GM23338 (cell line): ENCODE data around the gene PTH1R. TPM values are rescaled to one million over a fixed set of nuclear protein-coding genes. Genes with fewer than 3 reads are reported as not detected.

Source experiments
- ATAC-seq: fragments of 200-7000 bp; cut with Tn5 transposase; 3 replicates; pipeline ENCODE4 v1.9.1; 2020
- DNase-seq: peaks from one replicate; pipeline ENCODE4 v3.0.0-alpha.2; 2015; ENCODE audit warnings: low spot score
- H2AFZ ChIP-seq: fragments of 200-600 bp; sonication (generic); 2 replicates; pipeline ENCODE4 v1.8.0; 2016; ENCODE audit warnings: antibody characterized with exemption, mild to moderate bottlenecking, moderate library complexity
- H3F3A ChIP-seq: fragments of 200-600 bp; sonication (generic); replicated peaks from 2 replicates; pipeline ENCODE4 v1.8.0; 2017; ENCODE audit warnings: antibody characterized with exemption, mixed run types, low read depth
- H3K27ac ChIP-seq: fragments of 200-600 bp; sonication (generic); 2 replicates; pipeline ENCODE4 v1.6.1; 2016; ENCODE audit warnings: low read depth
- H3K27me3 ChIP-seq: fragments of 200-600 bp; sonication (generic); 2 replicates; pipeline ENCODE4 v1.8.0; 2016; ENCODE audit warnings: mild to moderate bottlenecking, mixed run types, moderate library complexity; ENCODE audit not compliant: insufficient read depth
- H3K36me3 ChIP-seq: fragments of 200-600 bp; sonication (generic); 2 replicates; pipeline ENCODE4 v1.8.0; 2016; ENCODE audit warnings: mild to moderate bottlenecking; ENCODE audit not compliant: insufficient read depth
- H3K4me1 ChIP-seq: fragments of 200-600 bp; sonication (generic); 2 replicates; pipeline ENCODE4 v1.8.0; 2016; ENCODE audit warnings: mild to moderate bottlenecking, moderate library complexity; ENCODE audit not compliant: insufficient read depth
- H3K4me2 ChIP-seq: fragments of 200-600 bp; sonication (generic); 2 replicates; pipeline ENCODE4 v1.7.1; 2017; ENCODE audit warnings: mixed run types
- H3K4me3 ChIP-seq: fragments of 200-600 bp; sonication (generic); 2 replicates; pipeline ENCODE4 v1.6.1; 2016; ENCODE audit warnings: mixed run types
- H3K79me2 ChIP-seq: fragments of 200-600 bp; sonication (generic); replicated peaks from 2 replicates; pipeline ENCODE4 v1.8.0; 2017; ENCODE audit warnings: mild to moderate bottlenecking; ENCODE audit not compliant: insufficient read depth
- H3K9me2 ChIP-seq: fragments of 200-600 bp; sonication (generic); 2 replicates; pipeline ENCODE4 v1.8.0; 2017; ENCODE audit not compliant: insufficient read depth
- H4K20me1 ChIP-seq: fragments of 200-600 bp; sonication (generic); replicated peaks from 2 replicates; pipeline ENCODE4 v1.8.0; 2017; ENCODE audit warnings: mild to moderate bottlenecking; ENCODE audit not compliant: insufficient read depth
- H3K27ac Mint-ChIP-seq: 2 replicates; pipeline ENCODE4 v1.8.0; 2020; ENCODE audit warnings: inconsistent platforms, mild to moderate bottlenecking, moderate library complexity, mixed read lengths
- H3K27me3 Mint-ChIP-seq: 3 replicates; pipeline ENCODE4 v1.8.0; 2022; ENCODE audit warnings: low read depth, mild to moderate bottlenecking, moderate library complexity, mixed read lengths, inconsistent platforms; ENCODE audit not compliant: insufficient read depth, poor library complexity
- H3K36me3 Mint-ChIP-seq: 3 replicates; pipeline ENCODE4 v1.8.0; 2021; ENCODE audit warnings: low read depth, mild to moderate bottlenecking, inconsistent platforms, moderate library complexity, mixed read lengths
- H3K4me1 Mint-ChIP-seq: 3 replicates; pipeline ENCODE4 v1.8.0; 2020; ENCODE audit warnings: mild to moderate bottlenecking, inconsistent platforms, mixed read lengths
- H3K4me3 Mint-ChIP-seq: 3 replicates; pipeline ENCODE4 v1.8.0; 2021; ENCODE audit warnings: moderate library complexity, mild to moderate bottlenecking, inconsistent platforms, mixed read lengths
- H3K9me3 Mint-ChIP-seq: 3 replicates; pipeline ENCODE4 v1.8.0; 2020; ENCODE audit warnings: moderate library complexity, mild to moderate bottlenecking, inconsistent platforms, mixed read lengths
- CREB1 ChIP-seq: fragments of 250-450 bp; sonication (Bioruptor Pico); IDR thresholded peaks from 2 replicates; pipeline ENCODE4 v1.5.0; 2020; ENCODE audit warnings: low read depth, mild to moderate bottlenecking, moderate library complexity
- ETS1 ChIP-seq: IDR thresholded peaks from 2 replicates; pipeline ENCODE4 v1.6.1; 2016; ENCODE audit warnings: antibody characterized with exemption
- EZH2 ChIP-seq: fragments of 200-600 bp; sonication (generic); IDR thresholded peaks from one replicate; pipeline ENCODE4 v1.8.0; 2017; ENCODE audit warnings: antibody characterized with exemption, mild to moderate bottlenecking, low read depth; ENCODE audit not compliant: unreplicated experiment
- JUNB ChIP-seq: IDR thresholded peaks from one replicate; pipeline ENCODE4 v1.6.1; 2016; ENCODE audit warnings: antibody characterized with exemption; ENCODE audit not compliant: unreplicated experiment
- NANOG ChIP-seq: IDR thresholded peaks from 2 replicates; pipeline ENCODE4 v1.6.1; 2016; ENCODE audit warnings: antibody characterized with exemption, borderline replicate concordance
- POLR2AphosphoS5 ChIP-seq: IDR thresholded peaks from 2 replicates; pipeline ENCODE4 v1.6.1; 2016; ENCODE audit warnings: antibody characterized with exemption, low read depth
- STAT1 ChIP-seq: IDR thresholded peaks from one replicate; pipeline ENCODE4 v1.6.1; 2016; ENCODE audit warnings: antibody characterized with exemption; ENCODE audit not compliant: unreplicated experiment
- ZNF114 ChIP-seq: fragments of 250-450 bp; sonication (Bioruptor Pico); IDR thresholded peaks from 2 replicates; pipeline ENCODE4 v1.5.0; 2020; ENCODE audit warnings: mild to moderate bottlenecking, moderate library complexity
- ZNF331 ChIP-seq: fragments of 250-450 bp; sonication (Bioruptor Pico); IDR thresholded peaks from 2 replicates; pipeline ENCODE4 v1.5.0; 2020; ENCODE audit warnings: low read depth, mild to moderate bottlenecking, moderate library complexity
- polyA plus RNA-seq: library from polyadenylated mRNA; unstranded; fragments of >200 nt; fragmentation: Nextera tagmentation; extraction: Ambion mirVana; gene quantifications from 2 replicates; pipeline ENCODE4 v1.2.1, GENCODE V29; 2016
- total RNA-seq: library from RNA; depleted of rRNA; stranded (reverse); fragments of >200 nt; shearing (Covaris generic); gene quantifications from 2 replicates; pipeline ENCODE4 v1.2.3, GENCODE V29; 2014
- TF ChIP-seq, protein P1 (sequence below), 2 experiments: fragments of 200-600 bp in 1 of 2; sonication (generic) in 1 of 2; conservative IDR thresholded peaks; 2 replicates each; pipeline versions ENCODE4 v1.5.1 to v1.6.1; 2016 to 2017; ENCODE audit warnings: antibody characterized with exemption in 2 of 2, low read depth in 2 of 2, mild to moderate bottlenecking in 2 of 2, moderate library complexity in 1 of 2
- TF ChIP-seq, protein P2 (sequence below): IDR thresholded peaks from one replicate; pipeline ENCODE4 v1.6.1; 2018; ENCODE audit warnings: antibody characterized with exemption; ENCODE audit not compliant: unreplicated experiment

PTH1R gene
- total and polyA plus RNA-seq, 2 experiments from 2014 or later = 1.3 to 1.9 TPM

DNA sequence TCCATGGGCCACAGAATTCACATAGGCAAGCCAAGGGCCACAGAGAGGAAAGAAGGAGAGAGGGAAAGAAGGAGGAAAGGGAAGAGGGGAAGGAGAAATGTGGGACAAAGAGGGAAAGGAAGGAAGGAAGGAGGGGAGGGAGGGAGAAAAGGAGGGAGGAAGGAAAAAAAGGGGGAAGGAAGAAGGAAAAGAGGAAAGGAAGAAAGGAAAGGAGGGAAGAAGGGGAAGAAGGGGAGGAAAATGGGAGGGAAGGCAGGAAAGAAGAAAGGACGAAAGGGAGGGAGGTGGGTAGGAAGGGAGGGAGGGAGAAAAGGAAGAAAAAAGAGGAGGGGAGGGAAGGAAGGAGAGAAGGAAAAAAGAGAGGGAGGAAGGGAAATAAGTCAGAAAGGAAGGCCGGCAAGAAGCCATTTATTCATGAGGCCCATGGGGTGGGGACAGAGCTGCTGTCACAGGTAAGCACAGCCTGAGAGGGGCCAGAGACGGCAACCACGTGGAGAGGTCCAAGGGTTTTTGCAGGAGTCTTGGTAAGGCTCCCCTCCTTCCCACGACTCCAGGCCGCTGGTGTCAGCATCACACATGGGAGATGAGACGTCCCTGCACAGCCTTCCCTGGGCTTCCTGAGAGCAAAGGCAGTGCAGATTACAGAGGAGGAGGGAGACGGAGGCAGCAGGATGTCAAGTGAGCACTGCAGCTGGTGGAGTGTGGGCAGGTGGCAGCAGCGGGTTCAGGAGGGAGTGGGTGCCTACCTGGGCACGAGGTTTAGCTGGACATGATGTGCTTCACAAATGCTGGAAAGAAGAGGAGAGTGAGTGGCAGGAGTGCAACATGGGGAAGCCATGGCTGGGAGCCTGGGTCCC is 19.8 kb upstream of the PTH1R start:
- H3F3A ChIP-seq = no peaks in the 10 kb centered on the region
- no peaks in the 10 kb centered on the region for H3K9me2 ChIP-seq
- H3K4me2 ChIP-seq = no peak overlapping the region
- no peak for TF ChIP-seq POLR2AphosphoS5
- no peak for TF ChIP-seq NANOG
- TF ChIP-seq STAT1 = no peak
- TF ChIP-seq ETS1 = no peak
- no peak for TF ChIP-seq CREB1
- TF ChIP-seq, protein P1, sequence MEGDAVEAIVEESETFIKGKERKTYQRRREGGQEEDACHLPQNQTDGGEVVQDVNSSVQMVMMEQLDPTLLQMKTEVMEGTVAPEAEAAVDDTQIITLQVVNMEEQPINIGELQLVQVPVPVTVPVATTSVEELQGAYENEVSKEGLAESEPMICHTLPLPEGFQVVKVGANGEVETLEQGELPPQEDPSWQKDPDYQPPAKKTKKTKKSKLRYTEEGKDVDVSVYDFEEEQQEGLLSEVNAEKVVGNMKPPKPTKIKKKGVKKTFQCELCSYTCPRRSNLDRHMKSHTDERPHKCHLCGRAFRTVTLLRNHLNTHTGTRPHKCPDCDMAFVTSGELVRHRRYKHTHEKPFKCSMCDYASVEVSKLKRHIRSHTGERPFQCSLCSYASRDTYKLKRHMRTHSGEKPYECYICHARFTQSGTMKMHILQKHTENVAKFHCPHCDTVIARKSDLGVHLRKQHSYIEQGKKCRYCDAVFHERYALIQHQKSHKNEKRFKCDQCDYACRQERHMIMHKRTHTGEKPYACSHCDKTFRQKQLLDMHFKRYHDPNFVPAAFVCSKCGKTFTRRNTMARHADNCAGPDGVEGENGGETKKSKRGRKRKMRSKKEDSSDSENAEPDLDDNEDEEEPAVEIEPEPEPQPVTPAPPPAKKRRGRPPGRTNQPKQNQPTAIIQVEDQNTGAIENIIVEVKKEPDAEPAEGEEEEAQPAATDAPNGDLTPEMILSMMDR (conservative IDR thresholded peaks at IDR 0.05; ENCODE audit: low read depth in 2 of 2) = no peak
- TF ChIP-seq ZNF331 = no peak
- TF ChIP-seq JUNB = no peak
- TF ChIP-seq, protein P2, sequence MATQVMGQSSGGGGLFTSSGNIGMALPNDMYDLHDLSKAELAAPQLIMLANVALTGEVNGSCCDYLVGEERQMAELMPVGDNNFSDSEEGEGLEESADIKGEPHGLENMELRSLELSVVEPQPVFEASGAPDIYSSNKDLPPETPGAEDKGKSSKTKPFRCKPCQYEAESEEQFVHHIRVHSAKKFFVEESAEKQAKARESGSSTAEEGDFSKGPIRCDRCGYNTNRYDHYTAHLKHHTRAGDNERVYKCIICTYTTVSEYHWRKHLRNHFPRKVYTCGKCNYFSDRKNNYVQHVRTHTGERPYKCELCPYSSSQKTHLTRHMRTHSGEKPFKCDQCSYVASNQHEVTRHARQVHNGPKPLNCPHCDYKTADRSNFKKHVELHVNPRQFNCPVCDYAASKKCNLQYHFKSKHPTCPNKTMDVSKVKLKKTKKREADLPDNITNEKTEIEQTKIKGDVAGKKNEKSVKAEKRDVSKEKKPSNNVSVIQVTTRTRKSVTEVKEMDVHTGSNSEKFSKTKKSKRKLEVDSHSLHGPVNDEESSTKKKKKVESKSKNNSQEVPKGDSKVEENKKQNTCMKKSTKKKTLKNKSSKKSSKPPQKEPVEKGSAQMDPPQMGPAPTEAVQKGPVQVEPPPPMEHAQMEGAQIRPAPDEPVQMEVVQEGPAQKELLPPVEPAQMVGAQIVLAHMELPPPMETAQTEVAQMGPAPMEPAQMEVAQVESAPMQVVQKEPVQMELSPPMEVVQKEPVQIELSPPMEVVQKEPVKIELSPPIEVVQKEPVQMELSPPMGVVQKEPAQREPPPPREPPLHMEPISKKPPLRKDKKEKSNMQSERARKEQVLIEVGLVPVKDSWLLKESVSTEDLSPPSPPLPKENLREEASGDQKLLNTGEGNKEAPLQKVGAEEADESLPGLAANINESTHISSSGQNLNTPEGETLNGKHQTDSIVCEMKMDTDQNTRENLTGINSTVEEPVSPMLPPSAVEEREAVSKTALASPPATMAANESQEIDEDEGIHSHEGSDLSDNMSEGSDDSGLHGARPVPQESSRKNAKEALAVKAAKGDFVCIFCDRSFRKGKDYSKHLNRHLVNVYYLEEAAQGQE = no peak
- no peak for TF ChIP-seq ZNF114 (CRISPR knock-in tag)
- TF ChIP-seq EZH2 = no peak
- Mint-ChIP-seq H3K27ac (no peak overlapping the region), H3K36me3 (no peaks in the 10 kb centered on the region), H3K9me3 (no peaks in the 10 kb centered on the region), H3K4me3 (no peak overlapping the region), H3K27me3 (peaks cover 24% of the 10 kb centered on the region), H3K4me1 (no peaks in the 10 kb centered on the region)
- no peaks in the 10 kb centered on the region for H3K79me2 ChIP-seq
- no peak overlapping the region for H3K4me3 ChIP-seq
- H3K4me1 ChIP-seq = no peaks in the 10 kb centered on the region
- H3K27me3 ChIP-seq = no peaks in the 10 kb centered on the region
- H3K36me3 ChIP-seq = no peaks in the 10 kb centered on the region
- no peaks in the 10 kb centered on the region for H4K20me1 ChIP-seq
- ATAC-seq (no peak), DNase-seq (no peak)
- H2AFZ ChIP-seq = no peak overlapping the region
- no peak overlapping the region for H3K27ac ChIP-seq
